ENCODE data around the gene CD82. TPM values are rescaled to one million over a fixed set of nuclear protein-coding genes. Genes with fewer than 3 reads are reported as not detected.

CD82 gene
- total RNA-seq, 1 donor from 2014 or later = 8.8 TPM

- no peaks in the 10 kb centered on the region for H3K36me3 ChIP-seq
- H3K4me1 Mint-ChIP-seq = peaks cover 49% of the 10 kb centered on the region
Measured at GRCh38 chr11:44595006-44595405, 29.5 kb downstream of the CD82 start.

GRCh38 chr11:44595964-44596381, 30.5 kb downstream of the CD82 start:
- H3K9me3 ChIP-seq (ENCODE audit: low read depth) = no peaks in the 10 kb centered on the region
- H4K20me1 ChIP-seq (ENCODE audit: low read depth) = no peaks in the 10 kb centered on the region
- no peak overlapping the region for H3K9ac ChIP-seq
- H3K36me3 Mint-ChIP-seq = peaks cover 14% of the 10 kb centered on the region
- no peaks in the 10 kb centered on the region for H3K79me2 ChIP-seq (ENCODE audit: low read depth)
- no peak overlapping the region for H2AFZ ChIP-seq (replicated peaks)
- no peaks in the 10 kb centered on the region for H3F3A ChIP-seq (ENCODE audit: low read depth)
- H3K36me3 ChIP-seq = no peaks in the 10 kb centered on the region
- H3K27me3 Mint-ChIP-seq (ENCODE audit: insufficient read depth, low read depth) = peaks cover 4% of the 10 kb centered on the region
- DNase-seq (ENCODE audit: low spot score) = no peak
- H3K4me1 Mint-ChIP-seq = peaks cover 55% of the 10 kb centered on the region
- peaks cover 39% of the 10 kb centered on the region for H3K4me1 ChIP-seq
- no peak overlapping the region for H3K4me3 ChIP-seq
- no peak overlapping the region for H3K4me3 Mint-ChIP-seq
- no peaks in the 10 kb centered on the region for H3K9me3 Mint-ChIP-seq
- H3K27ac ChIP-seq = no peak overlapping the region
- TF ChIP-seq EZH2 (IDR thresholded peaks at IDR 0.05) (no peak), EZH2phosphoT487 (IDR thresholded peaks at IDR 0.05) (no peak), CTCF (IDR thresholded peaks at IDR 0.05) (no peak)
- no peaks in the 10 kb centered on the region for H3K27me3 ChIP-seq
- no peak overlapping the region for H3K4me2 ChIP-seq
- peak overlapping the region; percentile 50 for H3K27ac Mint-ChIP-seq

More at GRCh38 chr11:44595006-44595405, 29.5 kb downstream of the CD82 start:
- no peaks in the 10 kb centered on the region for H3K79me2 ChIP-seq (ENCODE audit: low read depth)
- Mint-ChIP-seq H3K36me3 (peaks cover 11% of the 10 kb centered on the region), H3K9me3 (no peaks in the 10 kb centered on the region), H3K27ac (no peak overlapping the region), H3K27me3 (ENCODE audit: insufficient read depth, low read depth) (peaks cover 6% of the 10 kb centered on the region), H3K4me3 (peak overlapping the region; percentile 16)
- no peak overlapping the region for H3K4me2 ChIP-seq
- no peaks in the 10 kb centered on the region for H3K27me3 ChIP-seq
- no peaks in the 10 kb centered on the region for H3K9me3 ChIP-seq (ENCODE audit: low read depth)
- peaks cover 32% of the 10 kb centered on the region for H3K4me1 ChIP-seq
- no peaks in the 10 kb centered on the region for H4K20me1 ChIP-seq (ENCODE audit: low read depth)
- H3K9ac ChIP-seq = no peak overlapping the region
- no peak overlapping the region for H2AFZ ChIP-seq (replicated peaks)
- H3K27ac ChIP-seq = no peak overlapping the region
- H3F3A ChIP-seq (ENCODE audit: low read depth) = no peaks in the 10 kb centered on the region
- TF ChIP-seq EZH2 (IDR thresholded peaks at IDR 0.05) (no peak), CTCF (IDR thresholded peaks at IDR 0.05) (no peak), EZH2phosphoT487 (IDR thresholded peaks at IDR 0.05) (no peak)
- DNase-seq (ENCODE audit: low spot score) = no peak
- no peak overlapping the region for H3K4me3 ChIP-seq

GRCh38 chr11:44596525-44597276, 31.2 kb downstream of the CD82 start:
- Histone ChIP-seq H3F3A (ENCODE audit: low read depth) (no peaks in the 10 kb centered on the region), H3K4me2 (no peak overlapping the region), H2AFZ (replicated peaks) (no peak overlapping the region), H3K79me2 (ENCODE audit: low read depth) (no peaks in the 10 kb centered on the region), H3K27ac (no peak overlapping the region), H3K9ac (no peak overlapping the region), H3K36me3 (no peaks in the 10 kb centered on the region), H3K4me3 (no peak overlapping the region), H3K4me1 (peaks cover 39% of the 10 kb centered on the region), H4K20me1 (ENCODE audit: low read depth) (no peaks in the 10 kb centered on the region), H3K27me3 (no peaks in the 10 kb centered on the region), H3K9me3 (ENCODE audit: low read depth) (no peaks in the 10 kb centered on the region)
- Mint-ChIP-seq H3K4me1 (peaks cover 59% of the 10 kb centered on the region), H3K27ac (peak overlapping the region; percentile 50), H3K4me3 (no peak overlapping the region), H3K27me3 (ENCODE audit: insufficient read depth, low read depth) (peaks cover 4% of the 10 kb centered on the region), H3K9me3 (no peaks in the 10 kb centered on the region), H3K36me3 (peaks cover 9% of the 10 kb centered on the region)
- DNase-seq (ENCODE audit: low spot score) = no peak
- TF ChIP-seq CTCF (IDR thresholded peaks at IDR 0.05) (no peak), EZH2phosphoT487 (IDR thresholded peaks at IDR 0.05) (no peak), EZH2 (IDR thresholded peaks at IDR 0.05) (no peak)
